K562 (cell line): ENCODE results near the gene DNA2. TPM values are rescaled to one million over a fixed set of nuclear protein-coding genes. Genes with fewer than 3 reads are reported as not detected.
A peak's percentile ranks its signal among the peaks of the same experiment; 100 is the strongest.

ENCODE experiments used
- E2F5 ChIP-seq: sonication (generic); formaldehyde crosslinking; IDR thresholded peaks from 2 replicates; pipeline ENCODE4 v1.8.0; 2022; ENCODE audit warnings: mild to moderate bottlenecking, missing genetic modification reagents
- EP300 ChIP-seq: IDR thresholded peaks from 2 replicates; pipeline ENCODE4 v1.6.1; 2012; ENCODE audit warnings: low read length, improper control_type of control experiment
- HMBOX1 ChIP-seq: sonication (generic); IDR thresholded peaks from 2 replicates; pipeline ENCODE4 v1.6.1; 2016
- MEF2D ChIP-seq: conservative IDR thresholded peaks from 2 replicates; pipeline ENCODE4 v1.6.1; 2016; ENCODE audit warnings: low read depth, missing genetic modification characterization, missing compliant biosample characterization
- MGA ChIP-seq: fragments of 450-650 bp; IDR thresholded peaks from 2 replicates; pipeline ENCODE4 v1.6.1; 2016; ENCODE audit warnings: mild to moderate bottlenecking, moderate library complexity
- PHB2 ChIP-seq: fragments of 450-650 bp; IDR thresholded peaks from 2 replicates; pipeline ENCODE4 v1.6.1; 2017; ENCODE audit warnings: low read depth
- RAD21 ChIP-seq, 2 experiments: fragments of 250-450 bp in 1 of 2; fragments of 450-650 bp in 1 of 2; sonication (Bioruptor Pico) in 1 of 2; formaldehyde crosslinking in 1 of 2; IDR thresholded peaks in 1 of 2; conservative IDR thresholded peaks in 1 of 2; 2 replicates each; pipeline versions ENCODE4 v1.4.0 to v1.8.0; 2020 to 2022; ENCODE audit warnings: mild to moderate bottlenecking in 2 of 2, moderate library complexity in 1 of 2
- RNF219 ChIP-seq: fragments of 250-450 bp; sonication (Bioruptor Pico); IDR thresholded peaks from 2 replicates; pipeline ENCODE4 v1.5.0; 2022; ENCODE audit warnings: mild to moderate bottlenecking
- SMC3 ChIP-seq: conservative IDR thresholded peaks from 2 replicates; pipeline ENCODE4 v1.6.1; 2011; ENCODE audit warnings: low read depth, low read length, improper control_type of control experiment; ENCODE audit not compliant: insufficient read depth
- ZKSCAN1 ChIP-seq: fragments of 150-350 bp; IDR thresholded peaks from 2 replicates; pipeline ENCODE4 v1.6.1; 2016; ENCODE audit warnings: low read depth, low read length
- ZNF324 ChIP-seq: fragments of 250-450 bp; sonication (Bioruptor Pico); IDR thresholded peaks from 2 replicates; pipeline ENCODE4 v1.4.0; 2020; ENCODE audit warnings: mild to moderate bottlenecking
- polyA plus RNA-seq, 8 experiments: library from polyadenylated mRNA; depleted of rRNA in 4 of 8; stranded (reverse) in 5 of 8; unstranded in 3 of 8; fragments of >200 nt; fragmentation: Nextera tagmentation in 2 of 8; fragmentation: Illumina TruSeq in 1 of 8; extraction: Ambion mirVana in 2 of 8; extraction: Trizol in 1 of 8; gene quantifications; 2 replicates each; pipeline versions ENCODE4 v1.2.1 to v1.2.3, GENCODE V29; 2011 to 2014; ENCODE audit warnings: inconsistent platforms in 1 of 8, missing spikeins in 1 of 8
- total RNA-seq, 7 experiments: library from RNA; depleted of rRNA in 6 of 7; stranded (reverse); fragments of >200 nt in 6 of 7; fragmentation: Illumina TruSeq in 2 of 7; extraction: Trizol in 2 of 7; gene quantifications; 2 replicates each; pipeline versions ENCODE4 v1.2.1 to v1.2.3, GENCODE V29; 2011 to 2021; ENCODE audit warnings: low replicate concordance in 1 of 7

DNA2 gene
- total and polyA plus RNA-seq, 9 of the 15 experiments (the other 6 are each of a cell fraction or from before 2014, with no cell fraction given), result 24.6 to 51.4 (median 40.8) TPM

GRCh38 chr10:68471586-68472408 lies at the start of gene DNA2 (continued):
- TF ChIP-seq MGA, result peak; percentile 99
- TF ChIP-seq RAD21 (CRISPR knock-in tag; conservative IDR thresholded peaks at IDR 0.05 in 1 of 2, IDR thresholded peaks at IDR 0.05 in 1 of 2), result peak; percentile 1 to 15; a peak in 1 of 4 replicates
- no peak for TF ChIP-seq HMBOX1
- TF ChIP-seq ZNF324 (CRISPR knock-in tag), result no peak
- TF ChIP-seq SMC3, result no peak
- no peak for TF ChIP-seq EP300
- TF ChIP-seq ZKSCAN1, result no peak; the same call in 1 of the 2 replicates
- TF ChIP-seq E2F5 (CRISPR knock-in tag), result 0 out of 2 replicates have a peak, but pooled peaks have one; percentile 80
- no peak for TF ChIP-seq RNF219 (CRISPR knock-in tag)
- TF ChIP-seq MEF2D (tag), result no peak
- TF ChIP-seq PHB2, result no peak
